Stimulated activated CD8-positive, alpha-beta memory T cell treated with anti-CD3 and anti-CD28 coated beads, Interleukin-12 subunit alpha, Interleukin-12 subunit beta, amount 100 ng/mL, for 4 hours (primary cell): ENCODE data around the gene LRRC3.
A peak's percentile ranks its signal among the peaks of the same experiment; 100 is the strongest.
"Not testable (repeated sequence)": the region's sequence is repeated elsewhere in the genome, so short reads cannot be mapped to it uniquely, and the experiment has no call there.

Source experiments
- DNase-seq: peaks from one replicate; pipeline ENCODE4 v3.0.0-alpha.2; 2020; ENCODE audit warnings: low read depth

LRRC3 gene, protein sequence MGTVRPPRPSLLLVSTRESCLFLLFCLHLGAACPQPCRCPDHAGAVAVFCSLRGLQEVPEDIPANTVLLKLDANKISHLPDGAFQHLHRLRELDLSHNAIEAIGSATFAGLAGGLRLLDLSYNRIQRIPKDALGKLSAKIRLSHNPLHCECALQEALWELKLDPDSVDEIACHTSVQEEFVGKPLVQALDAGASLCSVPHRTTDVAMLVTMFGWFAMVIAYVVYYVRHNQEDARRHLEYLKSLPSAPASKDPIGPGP

DNA sequence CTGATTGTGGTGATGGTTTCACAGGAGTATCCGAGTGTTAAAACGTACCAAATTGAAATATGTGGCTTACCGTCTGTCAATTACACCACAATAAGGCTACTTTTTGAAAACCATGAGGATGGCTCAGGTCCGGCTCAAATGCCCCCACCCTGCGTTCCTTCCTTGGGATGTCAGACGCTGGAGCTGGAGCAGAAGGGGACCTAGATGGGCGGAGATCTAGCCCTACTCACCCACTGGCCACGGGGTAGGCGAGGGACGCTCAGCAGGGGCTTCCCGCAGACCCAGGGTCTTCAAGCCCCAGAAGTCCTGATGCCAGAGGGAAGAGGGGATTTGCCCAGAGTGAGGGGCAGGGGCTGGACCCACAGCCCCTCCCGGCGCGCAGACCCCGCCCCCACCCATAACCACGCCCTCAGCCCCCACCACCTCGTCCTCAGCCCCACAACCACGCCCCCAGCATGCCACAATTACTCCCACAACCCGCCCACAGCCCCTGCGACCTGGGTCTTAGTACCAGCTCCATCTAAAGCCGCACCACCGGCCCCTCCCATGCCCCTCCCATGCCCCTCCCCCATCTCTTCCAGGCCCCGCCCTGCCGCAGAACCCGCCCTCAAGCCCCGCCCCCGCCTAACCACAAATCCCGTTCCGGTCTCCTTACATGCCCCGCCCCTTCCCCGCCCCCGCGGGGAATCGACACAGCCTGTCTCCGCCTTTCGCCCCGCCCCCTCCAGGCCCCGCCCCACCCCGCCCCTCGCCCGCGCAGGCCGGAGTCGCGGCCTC lies at the start of gene LRRC3:
Gene LRRC3, plus strand, starts transcription at position 764 of the 777 bp plus-strand sequence. CDS start 1,135 bp downstream, outside the sequence.
- peak; percentile 52 for DNase-seq

DNA sequence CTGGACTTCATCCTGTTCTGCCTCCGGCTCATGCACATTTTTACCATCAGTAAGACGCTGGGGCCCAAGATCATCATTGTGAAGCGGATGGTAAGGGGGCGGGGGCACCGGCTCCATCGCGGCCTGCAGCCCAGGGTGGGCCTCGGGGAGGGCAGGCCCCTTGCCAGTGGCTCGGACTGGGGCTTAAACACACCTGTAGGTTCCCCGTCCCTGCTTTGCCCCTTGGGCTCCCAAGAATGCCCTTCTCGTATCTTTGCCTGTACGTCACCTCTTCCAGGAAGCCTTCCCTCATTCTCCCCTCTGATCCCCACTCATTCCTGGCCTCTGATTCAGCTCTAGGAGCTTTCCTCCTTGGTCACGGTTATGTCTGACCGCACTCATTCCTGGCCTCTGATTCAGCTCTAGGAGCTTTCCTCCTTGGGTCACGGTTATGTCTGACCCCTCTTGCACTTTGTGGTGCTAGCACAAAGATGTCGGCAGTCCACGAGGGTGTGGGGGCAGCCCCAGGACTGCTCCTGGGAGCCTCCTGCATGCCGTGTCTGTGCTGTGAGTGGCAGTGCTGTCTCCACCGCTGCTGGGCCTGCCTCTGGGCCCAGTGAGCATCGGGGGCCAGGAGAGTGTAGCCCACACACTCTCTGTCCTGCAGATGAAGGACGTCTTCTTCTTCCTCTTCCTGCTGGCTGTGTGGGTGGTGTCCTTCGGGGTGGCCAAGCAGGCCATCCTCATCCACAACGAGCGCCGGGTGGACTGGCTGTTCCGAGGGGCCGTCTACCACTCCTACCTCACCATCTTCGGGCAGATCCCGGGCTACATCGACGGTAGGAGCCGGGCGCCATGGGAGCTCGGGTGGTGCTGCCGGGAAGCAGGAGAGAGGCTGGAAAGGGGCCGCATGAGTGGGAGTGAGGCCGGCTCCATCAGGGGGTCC lies 49.1 kb upstream of the LRRC3 start:
- no peak for DNase-seq

DNA sequence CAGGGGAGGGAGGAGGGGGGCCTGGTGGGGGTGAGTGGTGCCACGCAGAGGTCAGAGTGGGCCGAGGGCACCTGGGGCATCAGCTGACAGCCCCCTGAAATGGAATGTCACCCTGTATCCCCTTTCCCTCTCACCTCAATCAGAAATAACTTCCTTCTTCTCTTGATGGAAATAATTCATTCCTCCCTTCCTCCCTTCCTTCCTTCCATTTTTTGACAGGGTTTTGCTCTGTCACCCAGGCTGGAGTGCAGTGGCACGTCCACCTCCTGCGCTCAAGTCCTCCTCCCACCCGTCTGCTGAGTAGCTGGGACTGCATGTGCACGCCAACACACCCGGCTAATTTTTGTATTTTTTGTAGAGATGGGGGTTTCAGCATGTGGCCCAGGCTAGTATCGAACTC lies 48.4 kb upstream of the LRRC3 start:
- DNase-seq = no peak

DNA sequence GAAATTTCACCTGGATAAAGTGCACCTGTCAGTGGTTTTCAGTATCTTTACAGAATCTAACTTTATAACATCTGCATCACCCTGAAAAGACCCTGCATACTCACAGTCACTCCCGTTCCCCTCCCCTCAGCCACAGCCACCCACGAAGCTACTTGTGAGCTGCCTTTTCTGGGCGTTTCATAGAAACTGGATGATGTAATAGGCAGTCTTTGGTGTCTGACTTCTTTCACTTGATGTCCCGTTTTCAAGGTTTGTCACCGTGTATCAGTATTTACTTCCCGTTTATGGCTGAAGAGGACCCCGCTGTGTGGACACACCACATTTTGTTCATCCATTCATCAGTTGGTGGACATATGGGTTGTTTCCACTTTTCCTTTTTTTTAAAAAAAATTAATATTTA lies 47.8 kb upstream of the LRRC3 start:
- no peak for DNase-seq

DNA sequence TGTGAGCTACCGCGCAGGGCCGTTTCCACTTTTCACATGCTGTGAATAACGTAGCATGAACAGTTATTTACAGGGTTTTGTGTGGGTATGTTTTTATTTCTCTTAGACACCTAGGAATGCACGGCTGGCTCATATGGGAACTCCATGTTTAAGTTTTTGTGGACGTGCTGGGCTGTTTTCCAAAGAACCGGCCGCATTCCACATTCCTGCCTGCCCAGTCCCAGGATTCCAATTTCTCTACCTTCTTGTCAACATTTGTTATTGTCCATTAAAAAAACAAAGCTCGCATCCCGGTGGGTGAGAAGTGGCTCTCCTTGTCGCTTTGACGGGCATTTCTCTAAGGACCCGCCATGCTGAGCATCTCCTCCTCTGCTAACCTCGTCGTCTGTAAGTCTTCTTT lies 47.1 kb upstream of the LRRC3 start:
- no peak for DNase-seq

DNA sequence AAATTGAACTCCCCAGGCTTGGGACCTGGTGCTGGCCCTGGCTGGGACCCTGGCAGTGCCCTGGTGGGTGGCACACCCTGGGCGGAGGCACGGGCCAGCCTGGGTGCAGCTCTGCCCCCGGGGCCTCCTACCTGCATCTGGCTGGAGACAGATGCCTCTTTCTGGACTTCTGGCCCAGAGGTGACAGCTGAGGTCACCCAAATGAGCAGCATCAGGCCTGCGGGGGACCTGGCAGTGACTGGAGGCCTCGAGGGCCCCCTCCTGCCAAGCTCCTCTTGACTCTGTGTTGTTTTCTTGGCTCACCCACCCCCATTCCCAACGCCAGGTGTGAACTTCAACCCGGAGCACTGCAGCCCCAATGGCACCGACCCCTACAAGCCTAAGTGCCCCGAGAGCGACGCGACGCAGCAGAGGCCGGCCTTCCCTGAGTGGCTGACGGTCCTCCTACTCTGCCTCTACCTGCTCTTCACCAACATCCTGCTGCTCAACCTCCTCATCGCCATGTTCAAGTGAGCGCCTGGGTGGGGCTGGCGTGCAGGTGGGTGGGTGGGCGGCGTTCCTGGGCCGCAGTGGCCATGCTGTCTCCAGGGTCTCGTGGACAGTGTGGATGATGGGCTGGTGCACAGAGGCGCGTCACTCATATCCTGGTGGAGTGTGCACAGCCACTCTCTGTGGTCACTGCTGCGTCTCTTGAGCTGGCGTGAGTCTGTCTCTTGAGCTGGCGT lies 41.6 kb upstream of the LRRC3 start:
- no peak for DNase-seq

DNA sequence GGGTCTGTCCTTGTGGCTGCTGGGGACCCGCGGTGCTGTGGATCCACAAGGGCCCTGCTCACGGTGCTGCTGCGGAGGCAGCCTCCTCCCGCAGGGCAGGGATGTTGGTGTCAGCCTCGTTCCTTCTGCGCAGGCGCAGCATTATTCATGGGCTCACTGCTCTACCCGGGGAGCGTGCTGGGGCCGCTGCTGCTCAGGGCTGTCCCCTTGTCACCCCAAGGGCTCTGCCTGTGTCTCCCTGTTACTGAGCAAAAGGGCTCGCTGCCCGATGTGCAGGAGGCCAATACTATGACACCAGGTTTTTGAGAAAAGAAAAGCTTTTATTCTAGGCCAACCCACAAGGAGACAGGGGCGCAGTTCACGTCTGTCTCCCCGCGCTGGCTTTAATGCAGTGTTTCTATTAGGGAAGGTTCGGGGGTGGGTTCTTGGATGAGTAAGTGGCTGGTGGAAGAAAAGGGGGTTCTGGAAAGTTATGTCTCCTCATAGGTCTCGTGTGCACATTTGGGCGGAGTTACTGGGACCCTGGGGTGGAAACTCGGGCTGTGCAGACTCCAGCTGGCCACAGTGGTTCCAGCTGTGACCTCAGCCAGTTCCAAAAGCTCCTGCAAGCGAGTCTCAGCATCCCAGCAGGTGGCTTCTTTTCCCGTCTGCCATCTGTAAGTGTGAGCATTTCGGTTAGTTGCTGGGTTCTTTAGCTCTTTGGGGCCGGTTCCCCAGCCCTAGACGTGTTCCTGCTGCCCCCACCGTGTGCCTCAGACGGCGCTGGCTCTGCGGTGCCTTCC lies 40.8 kb upstream of the LRRC3 start:
- no peak for DNase-seq

DNA sequence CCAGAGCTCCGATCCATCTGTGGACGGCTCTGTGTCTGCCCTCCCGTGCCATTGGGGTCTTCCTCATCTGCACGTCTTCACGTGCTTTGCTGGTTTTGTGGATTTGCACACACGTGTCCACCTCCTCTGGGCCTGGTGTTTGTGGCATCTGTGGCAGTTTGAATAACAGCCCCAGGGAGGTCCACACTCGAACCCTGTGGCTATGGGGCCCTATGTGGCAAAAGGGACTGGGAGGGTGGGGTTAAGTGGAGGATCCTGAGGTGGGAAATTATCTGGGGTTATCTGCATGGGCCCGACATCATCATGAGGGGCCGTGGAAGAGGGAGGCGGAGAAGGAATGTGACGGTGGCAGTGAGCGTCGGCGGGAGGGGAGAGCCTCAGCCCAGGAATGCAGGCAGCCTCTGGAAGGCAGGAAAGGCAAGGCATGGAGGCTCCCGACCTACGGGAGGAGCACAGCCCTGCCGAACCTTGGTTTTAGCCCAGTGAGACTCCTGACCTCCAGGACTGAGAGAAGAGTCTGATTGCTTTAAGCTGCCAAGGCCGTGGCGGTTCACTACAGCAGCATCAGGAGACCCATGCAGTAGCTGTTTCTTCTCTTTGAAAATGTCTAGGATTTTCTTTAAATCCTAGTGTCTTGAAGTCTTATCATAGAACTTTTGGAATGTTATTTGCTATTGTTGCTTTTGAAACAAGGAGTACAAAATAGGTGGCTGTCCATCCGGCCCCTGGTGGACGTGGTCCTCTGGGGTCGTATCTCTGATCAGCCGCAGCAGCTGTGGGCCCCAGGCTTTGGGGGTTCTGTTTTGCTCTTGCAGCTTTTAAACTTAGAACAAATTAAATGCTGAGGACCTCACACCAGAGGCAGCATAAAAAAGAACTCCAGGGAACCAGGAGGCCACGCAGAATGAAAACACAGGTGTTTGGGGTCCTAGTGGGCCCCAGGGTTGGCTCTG lies 40.0 kb upstream of the LRRC3 start:
- no peak for DNase-seq

DNA sequence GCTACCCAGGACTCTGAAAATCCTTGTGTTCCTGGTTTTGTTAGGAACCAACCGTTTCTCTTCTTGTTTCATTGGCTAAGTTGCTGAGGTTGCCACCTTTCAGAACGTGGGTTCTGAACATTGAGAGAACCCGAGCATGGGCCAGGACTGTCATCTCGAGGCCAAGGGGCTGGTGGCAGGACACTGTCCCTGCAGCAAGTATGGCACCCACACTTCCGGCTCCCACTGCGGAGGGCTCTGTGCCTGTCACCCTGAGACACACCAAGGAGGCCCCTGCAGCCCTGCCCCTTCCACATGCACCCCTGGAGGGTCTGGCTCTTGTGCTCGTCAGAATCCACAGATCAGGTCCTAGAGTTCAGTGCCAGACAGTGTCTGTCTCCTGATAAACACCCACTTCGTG lies 39.1 kb upstream of the LRRC3 start:
- no peak for DNase-seq

DNA sequence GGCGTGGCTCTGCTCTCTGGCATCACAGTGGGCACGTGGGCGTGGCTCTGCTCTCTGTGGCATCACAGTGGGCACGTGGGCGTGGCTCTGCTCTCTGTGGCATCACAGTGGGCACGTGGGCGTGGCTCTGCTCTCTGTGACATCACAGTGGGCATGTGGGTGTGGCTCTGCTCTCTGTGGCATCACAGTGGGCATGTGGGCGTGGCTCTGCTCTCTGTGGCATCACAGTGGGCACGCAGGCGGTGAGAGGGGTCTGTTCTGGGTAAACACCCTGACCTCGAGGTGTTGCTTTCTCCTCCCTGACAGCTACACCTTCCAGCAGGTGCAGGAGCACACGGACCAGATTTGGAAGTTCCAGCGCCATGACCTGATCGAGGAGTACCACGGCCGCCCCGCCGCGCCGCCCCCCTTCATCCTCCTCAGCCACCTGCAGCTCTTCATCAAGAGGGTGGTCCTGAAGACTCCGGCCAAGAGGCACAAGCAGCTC lies 37.6 kb upstream of the LRRC3 start:
- DNase-seq = not testable (repeated sequence)

DNA sequence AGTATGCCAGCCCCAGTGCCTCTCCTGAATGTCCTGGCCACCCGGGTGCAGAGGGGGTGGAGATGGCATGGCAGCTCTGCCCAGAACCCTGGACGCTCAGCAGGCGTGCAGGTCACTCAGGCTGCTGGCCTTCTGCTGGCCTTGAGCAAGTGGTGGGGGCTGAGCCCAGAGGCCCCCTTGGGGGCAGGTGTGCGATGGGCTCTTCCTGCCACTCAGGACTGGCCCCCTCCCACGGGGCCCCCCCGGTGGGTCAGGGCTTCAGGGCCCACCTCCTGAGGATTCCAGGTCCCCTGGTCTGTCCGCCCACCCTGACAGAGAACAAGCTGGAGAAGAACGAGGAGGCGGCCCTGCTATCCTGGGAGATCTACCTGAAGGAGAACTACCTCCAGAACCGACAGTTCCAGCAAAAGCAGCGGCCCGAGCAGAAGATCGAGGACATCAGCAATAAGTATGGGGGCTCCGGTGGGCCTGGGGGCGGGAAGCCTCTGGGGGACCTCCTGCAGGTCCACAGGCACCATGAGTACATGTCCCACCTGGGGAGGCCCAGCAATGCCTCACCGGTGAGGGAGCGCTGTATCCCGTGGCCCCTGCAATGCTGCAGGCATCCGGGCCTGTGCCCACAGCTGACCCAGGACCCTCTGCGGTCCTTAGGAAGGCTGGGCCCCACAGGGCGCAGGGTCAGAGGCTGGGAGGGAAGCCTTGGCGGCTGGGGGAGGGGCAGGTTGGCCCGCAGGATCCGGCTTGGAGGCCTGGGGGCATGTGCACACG lies 37.0 kb upstream of the LRRC3 start:
- DNase-seq = no peak

DNA sequence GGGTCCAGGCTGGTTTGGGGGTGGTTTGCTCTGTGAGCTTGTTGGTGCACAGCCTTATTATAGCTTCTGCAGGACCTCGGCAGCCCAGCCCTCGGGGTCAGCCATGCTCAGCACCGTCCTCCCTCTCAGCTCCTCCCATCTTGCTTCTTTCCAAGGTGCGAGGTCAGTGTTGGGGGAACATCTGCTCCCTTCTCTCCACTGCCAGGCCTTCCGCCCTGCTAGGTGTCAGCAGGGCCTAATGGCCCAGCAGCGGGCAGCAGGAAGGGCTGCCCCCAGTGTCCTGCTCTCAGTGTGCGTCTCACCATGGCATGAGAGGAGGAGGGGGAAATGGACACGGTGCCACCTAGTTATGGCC lies 36.5 kb upstream of the LRRC3 start:
- no peak for DNase-seq

DNA sequence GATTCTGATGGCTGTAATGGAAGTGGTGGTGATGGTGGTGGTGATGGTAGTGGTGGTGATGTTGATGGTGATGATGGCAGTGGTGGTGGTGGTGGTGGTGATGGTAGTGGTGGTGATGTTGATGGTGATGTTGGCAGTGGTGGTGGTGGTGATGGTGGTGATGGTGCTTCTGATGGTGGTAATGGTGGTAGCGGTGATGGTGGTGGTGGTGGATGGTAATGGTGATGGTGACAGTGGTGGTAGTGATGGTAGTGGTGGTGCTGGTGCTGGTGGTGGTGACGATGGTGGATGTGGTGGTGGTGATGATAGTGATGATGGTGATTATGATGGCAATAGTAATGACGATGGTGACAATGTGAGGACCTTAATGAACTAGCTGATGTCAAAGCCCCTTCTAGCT lies 35.6 kb upstream of the LRRC3 start:
- DNase-seq = no peak

DNA sequence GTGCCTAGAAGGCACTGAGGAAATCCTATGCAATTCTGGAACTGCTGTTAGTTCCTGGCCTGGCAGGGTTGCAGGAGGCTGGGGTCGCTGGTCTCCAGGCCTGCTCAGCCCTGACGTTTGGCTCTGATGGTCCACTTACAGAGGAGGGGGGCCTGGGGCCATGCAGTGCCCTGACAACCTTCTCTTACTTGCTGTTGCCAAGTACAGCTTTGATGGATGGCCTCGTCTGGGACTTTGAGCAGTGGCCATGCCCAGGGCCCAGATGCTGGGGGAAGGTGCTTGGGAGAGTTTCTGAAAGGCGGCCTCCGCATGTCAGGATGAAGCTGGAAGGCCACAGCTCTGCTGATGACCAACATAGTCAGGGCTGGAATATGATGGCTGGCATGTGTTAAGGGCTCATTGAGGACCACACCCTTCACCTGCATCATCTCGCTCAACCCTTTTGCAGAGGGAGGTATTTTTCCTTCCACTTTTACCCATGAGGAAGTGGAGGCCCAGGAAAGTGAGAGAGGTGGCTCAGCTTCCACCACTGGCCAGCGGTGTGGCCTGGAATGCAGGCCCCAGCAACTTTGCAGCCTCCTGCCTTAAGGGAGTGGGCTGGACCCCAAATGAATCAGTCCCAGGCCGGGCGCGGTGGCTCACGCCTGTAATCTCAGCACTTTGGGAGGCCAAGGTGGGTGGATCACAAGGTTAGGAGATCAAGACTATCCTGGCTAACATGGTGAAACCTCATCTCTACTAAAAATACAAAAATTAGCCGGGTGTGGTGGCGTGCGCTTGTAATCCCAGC lies 34.7 kb upstream of the LRRC3 start:
- DNase-seq = no peak

DNA sequence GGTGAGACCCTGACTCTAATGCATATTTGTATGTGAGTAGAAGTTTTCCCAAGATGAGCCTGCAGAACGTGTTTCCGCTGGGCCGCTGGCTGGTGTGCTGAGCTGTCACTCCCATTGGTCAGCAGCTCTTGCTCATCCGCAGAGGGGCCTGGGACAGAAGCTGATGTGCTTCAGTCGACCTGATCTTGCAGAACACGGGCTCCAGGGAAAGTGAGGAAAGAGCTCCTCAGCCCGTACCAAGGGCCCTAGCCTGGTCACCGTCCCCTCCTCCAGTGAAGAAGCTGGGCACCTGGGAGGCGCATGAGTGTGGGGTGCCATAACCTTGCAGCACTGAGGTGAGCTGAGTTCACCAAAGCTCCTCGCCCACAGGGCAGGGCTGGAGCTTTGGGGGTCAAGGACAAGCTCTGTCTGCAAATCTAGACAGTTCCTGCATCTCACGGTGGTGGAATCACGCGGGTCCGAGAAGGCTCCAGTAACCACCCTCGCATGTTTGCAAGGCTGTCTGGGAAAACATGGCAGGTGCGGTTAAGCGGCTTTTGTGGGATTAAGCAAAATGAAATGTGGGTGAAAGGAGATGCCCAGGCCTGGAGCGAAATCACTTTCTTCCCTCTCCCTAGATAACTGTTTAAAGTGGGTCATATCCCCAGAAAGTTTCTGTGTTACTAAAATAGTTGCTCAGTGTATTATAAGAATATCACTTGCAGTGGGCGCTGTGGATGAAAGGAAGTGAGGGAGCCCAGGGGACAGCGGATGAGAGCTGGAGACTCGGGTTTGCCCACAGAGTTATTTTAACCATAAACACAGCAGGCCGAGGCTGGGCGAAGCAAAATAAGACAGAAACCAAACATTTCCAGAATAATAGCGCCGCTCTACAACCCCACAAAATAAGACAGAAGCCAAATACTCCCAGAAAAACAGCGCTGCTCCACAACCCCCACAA lies 33.1 kb upstream of the LRRC3 start:
- DNase-seq = no peak

DNA sequence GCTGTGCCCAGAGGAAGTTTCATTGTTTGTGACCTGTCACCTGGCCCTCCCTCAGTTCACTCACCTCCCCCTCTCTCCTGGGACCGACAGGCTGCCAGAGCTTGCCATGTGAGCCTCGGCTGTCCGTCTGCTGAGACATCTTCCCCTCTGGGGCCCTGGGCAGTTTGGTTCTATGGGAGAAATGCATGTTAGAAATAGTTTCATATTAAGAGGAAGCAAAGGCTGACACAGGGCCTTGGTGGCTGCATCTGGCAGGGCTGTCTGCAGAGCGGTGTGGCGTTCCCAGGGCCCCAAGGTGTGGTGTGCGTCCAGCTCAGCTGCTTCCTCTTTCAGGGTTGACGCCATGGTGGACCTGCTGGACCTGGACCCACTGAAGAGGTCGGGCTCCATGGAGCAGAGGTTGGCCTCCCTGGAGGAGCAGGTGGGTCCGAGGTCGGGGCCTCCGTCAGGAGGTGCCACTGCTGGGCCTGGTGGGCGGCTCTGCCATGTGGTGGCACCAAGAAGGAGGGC lies 31.9 kb upstream of the LRRC3 start:
- no peak for DNase-seq
